GM18951 (cell line): Measurements from ENCODE around the gene CNTNAP5.

ENCODE experiments used
- POLR2A ChIP-seq: IDR thresholded peaks from 4 replicates; pipeline ENCODE4 v1.6.1; 2011; ENCODE audit warnings: mild to moderate bottlenecking; ENCODE audit not compliant: insufficient read length, insufficient read depth; ENCODE audit errors: extremely low read depth
- in situ Hi-C: fragments of 300-500 bp; cut with MboI; formaldehyde crosslinking; loops from one replicate; pipeline ENCODE4 v1.12.0; 2022; ENCODE audit warnings: low sequenced_read_pairs, mixed read lengths, inconsistent platforms; ENCODE audit not compliant: unreplicated experiment

CNTNAP5 gene

GRCh38 chr2:124652099-124652498, 627.0 kb downstream of the CNTNAP5 start:
- in situ Hi-C loops, result no loop called here
- TF ChIP-seq POLR2A, result no peak

- no peak for TF ChIP-seq POLR2A
- in situ Hi-C loops, result no loop called here
These were observed 633.3 kb downstream of the CNTNAP5 start for GRCh38 chr2:124658373-124658772.

- TF ChIP-seq POLR2A, result no peak
- in situ Hi-C loops, result no loop called here
These were observed 636.5 kb downstream of the CNTNAP5 start for GRCh38 chr2:124661558-124661957.

DNA sequence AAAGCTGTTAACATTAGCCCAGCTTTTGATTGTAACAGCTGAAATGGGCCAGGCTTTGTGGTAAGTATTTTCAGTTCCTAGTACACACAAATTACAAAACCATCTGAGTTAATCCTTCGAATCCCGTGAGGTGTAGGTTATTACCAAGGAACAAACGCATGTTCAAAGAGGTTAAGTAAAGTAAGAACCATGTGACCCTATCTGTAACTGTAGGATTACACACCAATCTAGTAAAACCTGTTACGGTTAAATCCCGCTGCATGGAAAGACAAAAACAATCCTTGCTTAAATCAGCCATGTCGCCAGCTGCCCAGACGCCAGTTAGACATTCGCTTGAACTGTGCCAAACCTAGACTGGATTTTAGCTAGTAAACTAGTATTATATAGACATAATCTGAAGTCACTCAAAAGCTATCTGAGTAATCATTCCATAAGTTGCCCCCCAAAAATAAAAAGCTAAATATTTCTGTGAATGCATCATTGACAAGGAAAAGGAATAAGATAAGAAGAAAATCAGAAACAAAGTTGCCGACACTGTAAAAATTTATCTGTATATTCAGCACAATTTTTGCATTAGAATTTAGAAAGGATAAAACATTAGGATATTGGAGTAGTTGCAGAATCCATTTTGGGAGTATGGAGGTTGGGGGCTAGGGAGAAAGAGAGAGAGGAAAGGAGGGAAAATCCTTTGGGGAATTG, 638.0 kb downstream of the CNTNAP5 start:
- TF ChIP-seq POLR2A, result no peak
- in situ Hi-C loops, result no loop called here

- no peak for TF ChIP-seq POLR2A
- in situ Hi-C loops, result no loop called here
These were observed 638.5 kb downstream of the CNTNAP5 start for GRCh38 chr2:124663645-124663997.

- TF ChIP-seq POLR2A, result no peak
- in situ Hi-C loops, result no loop called here
These were observed 639.3 kb downstream of the CNTNAP5 start for GRCh38 chr2:124664363-124664762.

DNA sequence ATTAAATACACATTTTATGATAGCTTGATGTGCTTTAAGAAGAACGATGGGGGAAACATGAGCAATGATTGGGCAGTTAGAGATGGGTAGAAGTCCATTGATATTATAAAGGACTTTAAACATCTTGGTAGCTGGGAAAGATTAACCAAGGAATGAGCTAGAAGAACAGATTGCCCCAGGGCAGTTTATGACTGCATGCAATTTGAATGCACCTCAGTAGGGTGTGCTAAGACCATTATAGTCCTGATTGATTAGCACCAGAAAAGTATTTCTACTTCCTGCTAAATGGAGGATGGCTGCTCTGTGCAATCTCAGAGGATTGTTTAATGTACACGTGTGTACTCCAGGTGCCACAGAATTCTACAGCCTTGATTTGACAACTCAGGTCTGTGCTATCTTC, 641.9 kb downstream of the CNTNAP5 start:
- TF ChIP-seq POLR2A, result no peak
- in situ Hi-C loops, result no loop called here

DNA sequence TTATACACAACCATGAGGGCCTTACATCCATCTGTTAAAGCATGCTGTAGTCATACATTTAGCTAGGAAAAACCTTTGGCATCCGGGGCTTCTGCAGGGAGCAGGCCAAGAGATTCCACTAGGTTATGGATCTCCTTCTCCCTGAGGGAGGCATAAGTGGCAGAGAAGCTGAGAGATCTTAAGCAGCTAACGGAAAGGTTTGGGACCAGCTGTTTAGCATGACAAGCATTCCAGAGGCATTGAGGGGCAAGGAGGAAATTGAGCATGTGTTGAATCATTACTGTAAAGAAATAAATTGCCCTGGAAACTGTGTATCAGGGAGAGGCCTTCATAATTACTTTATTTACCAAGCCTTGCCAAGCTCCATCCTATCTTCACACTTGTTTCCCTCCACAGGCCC, 643.1 kb downstream of the CNTNAP5 start:
- TF ChIP-seq POLR2A, result no peak
- in situ Hi-C loops, result no loop called here

GRCh38 chr2:124670187-124670586, 645.1 kb downstream of the CNTNAP5 start:
- TF ChIP-seq POLR2A, result no peak
- in situ Hi-C loops, result no loop called here

DNA sequence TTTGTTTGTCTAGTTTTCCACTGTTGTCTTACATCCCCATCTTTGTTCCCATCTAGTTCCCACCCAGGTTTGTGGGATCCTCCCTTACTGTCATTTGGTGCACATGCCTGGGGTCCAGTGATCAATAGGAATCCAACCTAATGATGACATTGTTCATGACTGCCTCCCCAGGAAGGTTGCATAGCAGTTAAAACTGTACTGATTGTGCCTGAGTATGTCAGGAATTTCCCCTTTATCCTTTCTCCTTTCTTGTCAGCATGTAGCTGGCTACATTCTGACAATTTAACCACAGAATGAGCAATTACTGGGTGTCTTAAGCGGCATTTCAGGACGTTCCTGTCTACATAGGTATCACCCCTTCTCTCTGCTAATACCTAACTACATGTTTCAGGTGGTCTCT, 653.0 kb downstream of the CNTNAP5 start:
- TF ChIP-seq POLR2A, result no peak
- in situ Hi-C loops, result no loop called here

- in situ Hi-C loops, result no loop called here
- TF ChIP-seq POLR2A, result no peak
These were observed 658.7 kb downstream of the CNTNAP5 start for GRCh38 chr2:124683536-124684428.

GRCh38 chr2:124689348-124689747, 664.3 kb downstream of the CNTNAP5 start:
- no peak for TF ChIP-seq POLR2A
- in situ Hi-C loops, result no loop called here

GRCh38 chr2:124692216-124692615, 667.1 kb downstream of the CNTNAP5 start:
- in situ Hi-C loops, result no loop called here
- TF ChIP-seq POLR2A, result no peak

DNA sequence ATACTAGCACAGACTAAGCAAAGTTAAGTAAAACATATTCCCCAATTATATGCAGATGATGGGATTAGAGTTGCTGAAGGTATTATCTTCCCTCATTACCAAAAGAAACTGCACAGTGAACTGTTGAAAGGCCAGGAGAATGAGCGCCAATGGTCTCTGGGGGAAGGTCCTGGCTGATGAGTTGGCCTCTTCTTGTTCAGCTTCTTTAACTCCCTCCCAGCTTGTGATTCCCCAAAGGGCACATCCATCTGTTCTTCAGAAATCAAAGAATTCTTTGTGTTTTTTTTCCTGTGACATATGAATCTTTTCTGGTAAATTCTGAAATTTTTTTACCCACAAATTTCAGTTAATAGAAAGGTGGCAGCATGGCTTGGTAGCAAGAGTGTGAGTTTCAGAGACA, 667.6 kb downstream of the CNTNAP5 start:
- in situ Hi-C loops, result no loop called here
- TF ChIP-seq POLR2A, result no peak
